ENCODE measurements around the gene MYO15B.

- TF ChIP-seq ZNF274 (IDR thresholded peaks at IDR 0.05; ENCODE audit: low read depth, low read length) (no peak), SP1 (IDR thresholded peaks at IDR 0.05; ENCODE audit: low read depth) (no peak)
Measured at GRCh38 chr17:75639771-75640555, 52.4 kb downstream of the MYO15B start.

Measured in HCT116 (cell line).